Measurements from ENCODE around the gene KLHL33.
A peak's percentile ranks its signal among the peaks of the same experiment; 100 is the strongest.

KLHL33 gene

GRCh38 chr14:20434701-20435581 lies 1.0 kb downstream of the KLHL33 start:
- in situ Hi-C loops (cut with HindIII; ENCODE audit: low sequenced_read_pairs), result no loop called here
- DNase-seq (ENCODE audit: low read depth, low spot score), result peak; percentile 15

GRCh38 chr14:20429801-20430669 lies 5.9 kb downstream of the KLHL33 start:
- TF ChIP-seq CTCF (IDR thresholded peaks at IDR 0.05; ENCODE audit: low read depth, low read length), result no peak
- no peak overlapping the region for H3K4me3 ChIP-seq (ENCODE audit: low read depth, low read length)
- in situ Hi-C loops (cut with HindIII; ENCODE audit: low sequenced_read_pairs), result no loop called here
- DNase-seq (ENCODE audit: low read depth, low spot score), result no peak

More at GRCh38 chr14:20434701-20435581, 1.0 kb downstream of the KLHL33 start:
- no peak for TF ChIP-seq CTCF (IDR thresholded peaks at IDR 0.05; ENCODE audit: low read depth, low read length)
- H3K4me3 ChIP-seq (ENCODE audit: low read depth, low read length), result peak overlapping the region; percentile 6

GRCh38 chr14:20428802-20429201 lies 7.2 kb downstream of the KLHL33 start:
- in situ Hi-C loops (cut with HindIII; ENCODE audit: low sequenced_read_pairs), result no loop called here

GRCh38 chr14:20428010-20428365 lies 8.0 kb downstream of the KLHL33 start:
- DNase-seq (ENCODE audit: low read depth, low spot score), result no peak
- no peak for TF ChIP-seq CTCF (IDR thresholded peaks at IDR 0.05; ENCODE audit: low read depth, low read length)
- in situ Hi-C loops (cut with HindIII; ENCODE audit: low sequenced_read_pairs), result no loop called here
- H3K4me3 ChIP-seq (ENCODE audit: low read depth, low read length), result no peak overlapping the region

More at GRCh38 chr14:20428802-20429201, 7.2 kb downstream of the KLHL33 start:
- no peak for DNase-seq (ENCODE audit: low read depth, low spot score)
- no peak overlapping the region for H3K4me3 ChIP-seq (ENCODE audit: low read depth, low read length)
- no peak for TF ChIP-seq CTCF (IDR thresholded peaks at IDR 0.05; ENCODE audit: low read depth, low read length)

- peak; percentile 66 for DNase-seq (ENCODE audit: low read depth, low spot score)
- no peak for TF ChIP-seq CTCF (IDR thresholded peaks at IDR 0.05; ENCODE audit: low read depth, low read length)
- H3K4me3 ChIP-seq (ENCODE audit: low read depth, low read length), result no peak overlapping the region
- in situ Hi-C loops (cut with HindIII; ENCODE audit: low sequenced_read_pairs), result no loop called here
These were observed 8.5 kb downstream of the KLHL33 start for GRCh38 chr14:20427231-20428009.

GRCh38 chr14:20424851-20425250 lies 11.1 kb downstream of the KLHL33 start:
- no peak overlapping the region for H3K4me3 ChIP-seq (ENCODE audit: low read depth, low read length)
- no peak for DNase-seq (ENCODE audit: low read depth, low spot score)
- in situ Hi-C loops (cut with HindIII; ENCODE audit: low sequenced_read_pairs), result no loop called here
- no peak for TF ChIP-seq CTCF (IDR thresholded peaks at IDR 0.05; ENCODE audit: low read depth, low read length)
